CD4-positive, alpha-beta T cell treated with Interleukin-21 for 1 hour (primary cell): ENCODE measurements around the gene TRANK1.
"Not testable (repeated sequence)": the region's sequence is repeated elsewhere in the genome, so short reads cannot be mapped to it uniquely, and the experiment has no call there.

Source experiments
- DNase-seq: peaks from one replicate; pipeline ENCODE4 v3.0.0-alpha.2; 2020

The TRANK1 gene

DNA sequence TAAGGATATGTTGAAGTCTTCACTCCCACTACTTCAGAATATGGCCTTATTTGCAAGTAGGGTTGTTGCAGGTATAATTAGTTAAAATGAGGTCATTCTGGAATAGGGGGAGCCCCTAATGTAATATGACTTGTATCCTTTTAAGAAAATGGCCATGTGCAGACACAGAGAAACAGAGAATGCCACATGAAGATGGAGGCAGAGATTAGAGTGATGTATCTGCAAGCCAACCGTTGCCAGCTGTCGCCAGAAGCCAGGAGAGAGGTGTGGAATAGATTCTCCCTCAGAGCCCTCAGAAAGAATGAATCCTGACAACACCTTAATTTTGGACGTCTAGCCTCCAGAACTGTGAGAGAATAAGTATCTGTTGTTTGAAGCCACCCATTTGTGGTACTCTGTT lies 11.3 kb upstream of the TRANK1 start:
- DNase-seq = no peak

GRCh38 chr3:36954452-36955134 lies 9.7 kb upstream of the TRANK1 start:
- DNase-seq = no peak

DNA sequence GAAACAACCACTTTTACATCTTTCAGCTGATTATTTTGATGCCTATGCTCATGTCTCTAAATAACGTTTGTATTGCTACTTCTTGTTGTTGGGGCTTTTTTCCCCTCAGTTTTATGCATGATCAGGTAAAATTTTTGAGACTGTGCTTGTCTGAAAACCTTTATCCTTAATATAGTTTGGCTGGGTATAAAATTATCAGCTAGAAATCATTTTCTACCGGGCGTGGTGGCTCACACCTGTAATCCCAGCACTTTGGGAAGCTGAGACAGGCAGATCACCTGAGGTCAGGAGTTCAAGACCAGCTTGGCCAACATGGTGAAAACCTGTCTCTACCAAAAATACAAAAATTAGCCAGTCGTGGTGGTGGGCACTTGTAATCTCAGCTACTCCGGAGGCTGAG lies 3.0 kb upstream of the TRANK1 start:
- not testable (repeated sequence) for DNase-seq

GRCh38 chr3:36945333-36945980 lies 603 bp upstream of the TRANK1 start:
- no peak for DNase-seq

GRCh38 chr3:36944012-36944640 lies 728 bp downstream of the TRANK1 start:
- peak; percentile 21 for DNase-seq

- DNase-seq = no peak
These were observed 1.3 kb downstream of the TRANK1 start for GRCh38 chr3:36943601-36944000.

- no peak for DNase-seq
These were observed 2.1 kb downstream of the TRANK1 start for GRCh38 chr3:36942638-36943248.

DNA sequence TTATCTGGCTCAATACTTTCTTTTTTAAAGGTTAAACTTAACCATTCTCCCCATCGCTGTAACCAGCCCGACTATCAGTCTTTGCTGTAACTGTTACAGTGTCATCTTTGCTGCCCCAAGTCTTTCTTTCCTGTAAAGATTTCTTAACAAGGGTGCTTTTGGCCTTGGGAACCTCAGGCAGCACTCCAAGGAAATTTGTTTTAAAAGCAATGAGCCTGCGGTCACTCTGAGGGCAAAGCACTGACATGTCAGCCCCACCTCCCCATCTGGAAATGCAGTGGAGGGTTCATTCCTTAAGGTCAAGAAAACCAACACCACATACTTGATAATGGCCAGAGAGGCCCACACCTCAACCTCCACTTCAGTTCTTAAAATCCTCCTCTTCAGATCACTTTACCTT lies 3.2 kb downstream of the TRANK1 start:
- no peak for DNase-seq

DNA sequence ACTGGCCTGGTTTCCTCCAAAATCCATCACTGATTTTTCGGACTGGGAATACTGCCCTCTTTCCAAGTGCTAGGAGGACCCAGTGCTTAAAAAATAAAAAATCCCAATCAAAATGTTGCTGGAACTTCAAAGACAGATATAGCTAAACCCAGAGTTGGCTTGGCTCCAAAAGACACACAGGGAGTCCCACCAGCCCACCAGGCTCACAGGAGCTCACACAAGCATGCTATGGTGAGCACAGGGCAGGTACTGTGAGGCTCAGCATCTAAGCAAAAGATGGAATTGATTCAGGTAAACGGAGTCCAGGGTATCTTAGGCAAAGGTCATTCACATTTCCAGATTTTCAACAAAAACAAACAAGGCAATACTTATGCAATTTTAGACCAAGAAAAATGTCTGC lies 3.7 kb downstream of the TRANK1 start:
- no peak for DNase-seq

DNA sequence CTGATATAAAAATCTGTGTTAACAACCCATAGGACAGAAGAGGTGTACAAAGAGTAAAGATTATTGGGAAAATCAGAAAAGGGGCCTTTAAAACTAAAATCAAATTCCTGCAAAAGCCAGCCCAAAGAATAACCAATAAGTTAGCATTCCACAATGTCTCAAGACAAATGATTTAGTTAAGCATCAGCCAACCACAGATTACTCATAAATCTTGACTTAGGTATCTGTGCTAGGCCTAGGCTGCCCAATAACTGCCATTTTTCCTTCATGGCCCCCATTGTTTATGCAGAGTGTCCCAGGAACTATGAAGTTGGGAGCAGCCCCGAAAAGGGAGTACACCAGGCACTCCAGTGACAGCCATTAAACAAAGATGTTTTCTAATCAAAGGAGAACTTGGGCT lies 7.4 kb downstream of the TRANK1 start:
- no peak for DNase-seq

DNA sequence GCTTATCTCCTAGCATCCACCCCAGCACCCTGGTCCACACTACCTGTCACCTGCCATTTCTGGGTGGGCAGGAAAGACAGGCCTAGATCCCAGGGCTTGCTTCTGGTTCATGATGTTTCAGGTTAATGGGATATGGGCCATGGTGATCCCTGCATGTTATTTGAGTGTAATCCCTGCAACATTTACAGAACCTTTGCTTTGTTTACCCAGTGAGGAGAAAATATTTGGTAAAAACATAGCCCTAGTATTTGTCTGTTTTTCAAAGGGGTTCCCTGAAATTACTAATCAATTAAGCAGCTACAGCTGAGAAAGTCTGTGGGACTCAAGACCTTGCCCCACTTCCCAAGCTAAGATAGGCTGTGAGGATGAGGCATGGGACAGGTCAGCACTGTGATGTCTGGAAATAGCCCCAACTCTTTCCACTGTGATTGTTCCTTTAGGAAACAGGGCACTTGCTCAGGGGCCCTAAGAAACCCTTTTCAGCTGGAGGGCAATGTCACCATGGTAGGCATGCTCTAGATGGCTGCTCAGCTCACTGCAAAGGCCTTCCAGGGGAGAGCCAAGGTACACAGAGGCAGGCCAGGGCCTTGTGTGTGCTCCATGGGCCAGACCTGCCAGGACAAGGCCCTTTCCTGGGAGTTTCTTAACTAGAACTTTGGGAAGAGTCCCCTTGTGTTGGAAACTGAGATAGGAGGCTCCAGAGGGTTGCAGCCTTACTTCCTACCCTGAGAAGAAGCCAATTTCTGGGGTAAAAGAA lies 11.1 kb downstream of the TRANK1 start:
- DNase-seq = no peak

DNA sequence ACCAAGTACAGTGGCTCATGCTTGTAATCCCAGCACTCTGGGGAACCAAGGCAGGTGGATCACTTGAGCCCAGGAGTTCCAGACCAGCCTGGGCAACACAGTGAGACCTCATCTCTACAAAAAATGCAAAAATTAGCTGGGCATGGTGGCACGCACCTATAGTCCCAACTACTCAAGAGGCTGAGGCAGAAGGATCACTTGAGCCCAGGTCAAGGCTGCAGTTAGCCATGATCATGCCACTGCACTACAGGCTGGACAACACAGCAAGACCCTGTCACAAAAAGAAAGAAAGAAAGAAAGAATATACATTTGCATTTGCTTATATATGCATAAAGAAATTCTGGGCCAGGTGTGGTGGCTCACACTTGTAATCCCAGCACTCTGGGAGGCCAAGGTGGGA lies 13.4 kb downstream of the TRANK1 start:
- not testable (repeated sequence) for DNase-seq

- no peak for DNase-seq
These were observed 16.6 kb downstream of the TRANK1 start for GRCh38 chr3:36928220-36928619.

DNA sequence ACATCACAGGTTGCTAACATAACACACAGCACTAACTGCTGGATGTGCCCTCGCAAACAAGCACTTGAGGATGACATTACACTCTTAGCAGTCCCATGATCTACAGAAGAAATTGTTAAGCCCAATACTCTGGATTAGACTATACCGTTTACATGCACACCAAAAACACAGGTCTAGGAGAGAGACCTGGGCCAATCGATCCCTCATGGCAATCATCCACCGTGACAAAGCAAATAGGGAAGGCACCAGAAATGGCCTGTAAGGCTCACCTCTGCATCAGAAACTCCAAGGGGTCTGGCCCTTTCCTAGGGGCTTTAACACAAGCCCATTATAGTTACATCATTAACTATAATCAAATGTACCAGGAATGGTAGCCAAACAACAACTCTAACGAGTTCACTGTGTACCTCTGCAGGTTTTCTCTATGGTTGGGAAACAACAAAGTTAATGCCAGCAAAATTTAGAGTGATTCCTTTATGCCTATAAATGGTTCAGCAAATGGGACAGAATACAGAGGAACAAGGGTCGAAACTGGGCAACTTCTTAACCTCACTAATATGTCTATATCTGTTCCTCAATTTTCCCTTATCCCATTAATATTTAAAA lies 18.5 kb downstream of the TRANK1 start:
- no peak for DNase-seq

DNA sequence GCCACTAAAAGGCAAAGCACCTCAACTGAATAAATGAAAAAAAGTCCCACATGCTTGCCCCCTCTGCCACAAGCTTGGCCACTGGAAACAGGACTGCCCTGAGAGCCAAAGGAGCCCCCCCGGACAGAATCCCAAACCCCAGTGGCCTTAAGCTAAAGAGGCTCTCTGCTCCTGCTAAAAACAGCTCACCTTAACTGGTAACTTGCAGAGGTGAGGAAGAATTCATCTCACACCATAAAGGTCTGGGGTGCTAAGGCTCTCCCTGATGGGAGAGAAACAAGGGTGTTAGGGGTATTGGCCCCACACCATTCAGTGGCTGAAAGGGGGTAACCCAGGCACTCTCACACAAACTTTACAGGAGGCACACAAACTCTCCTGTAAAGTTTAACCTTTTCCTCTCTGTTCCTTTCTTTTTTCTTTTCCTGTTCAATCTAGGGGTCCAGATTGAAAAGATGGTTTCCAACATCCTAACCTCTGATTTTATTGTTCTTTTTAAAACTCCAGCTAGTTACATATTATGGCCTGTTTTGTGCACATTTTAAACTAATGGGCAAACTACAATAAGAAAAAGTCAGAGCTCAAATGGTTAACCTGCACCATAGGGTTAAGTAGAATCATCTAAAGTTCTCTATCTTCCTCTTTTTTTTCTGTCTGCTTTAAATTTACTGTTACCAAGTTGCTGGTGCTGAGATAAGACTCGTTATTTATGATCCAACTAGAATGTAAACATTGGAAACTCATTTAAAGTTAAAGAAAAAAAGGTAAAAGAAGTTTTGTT lies 19.9 kb downstream of the TRANK1 start:
- no peak for DNase-seq

- no peak for DNase-seq
These were observed 20.7 kb downstream of the TRANK1 start for GRCh38 chr3:36923981-36924743.

DNA sequence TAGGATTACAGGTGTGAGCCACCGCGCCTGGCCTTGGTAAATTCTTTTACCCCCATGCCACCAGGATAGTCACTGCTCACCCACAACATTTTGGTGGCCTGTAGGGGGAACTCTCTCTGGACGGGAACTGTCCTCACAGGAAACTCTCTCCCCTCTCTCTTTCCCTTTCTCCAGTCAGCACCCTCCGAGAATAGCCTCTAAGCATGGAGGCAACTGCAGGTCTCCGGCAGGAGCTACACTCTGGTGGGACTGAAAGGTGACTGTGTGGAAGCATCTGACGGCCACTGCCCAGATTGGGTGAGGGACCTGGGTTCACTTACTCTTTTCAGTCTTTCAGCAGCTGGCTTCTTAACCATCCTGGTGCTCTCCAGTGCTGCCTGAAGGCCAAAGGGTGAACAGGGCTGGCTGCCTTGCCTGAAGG lies 21.3 kb downstream of the TRANK1 start:
- DNase-seq = no peak

DNA sequence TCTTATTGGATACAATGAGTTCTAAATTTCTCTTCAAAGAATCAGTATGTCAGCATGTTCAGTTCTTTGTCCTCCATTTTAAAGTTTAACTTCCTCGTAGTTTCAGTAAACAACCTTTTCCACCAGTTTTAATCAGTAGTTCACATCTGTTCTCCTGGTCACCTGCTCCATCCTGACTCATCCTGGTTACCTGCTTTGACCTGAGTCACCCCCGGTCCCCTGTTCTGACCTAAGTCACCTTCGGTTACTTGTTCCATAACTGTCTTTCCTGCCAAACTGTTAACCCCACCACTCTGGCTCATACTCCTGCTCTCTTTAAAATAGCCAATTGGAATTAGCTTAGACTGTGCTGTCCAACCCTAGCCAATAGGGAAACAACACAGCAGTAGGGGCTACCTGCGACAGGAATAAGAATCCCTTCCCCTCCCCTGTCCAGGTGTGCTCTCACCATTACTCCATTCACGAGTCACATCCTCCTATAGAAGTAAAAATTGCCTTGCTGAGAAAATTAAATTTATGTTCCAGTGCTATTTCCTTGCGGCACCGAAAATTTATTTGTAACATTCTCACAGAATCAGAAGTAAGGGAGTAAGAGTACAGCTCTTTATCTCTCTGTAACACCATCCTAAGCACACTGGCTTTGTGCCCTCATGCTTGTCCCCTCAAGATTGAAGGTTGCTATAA lies 23.8 kb downstream of the TRANK1 start:
- no peak for DNase-seq

- no peak for DNase-seq
These were observed 25.3 kb downstream of the TRANK1 start for GRCh38 chr3:36919439-36920160.

DNA sequence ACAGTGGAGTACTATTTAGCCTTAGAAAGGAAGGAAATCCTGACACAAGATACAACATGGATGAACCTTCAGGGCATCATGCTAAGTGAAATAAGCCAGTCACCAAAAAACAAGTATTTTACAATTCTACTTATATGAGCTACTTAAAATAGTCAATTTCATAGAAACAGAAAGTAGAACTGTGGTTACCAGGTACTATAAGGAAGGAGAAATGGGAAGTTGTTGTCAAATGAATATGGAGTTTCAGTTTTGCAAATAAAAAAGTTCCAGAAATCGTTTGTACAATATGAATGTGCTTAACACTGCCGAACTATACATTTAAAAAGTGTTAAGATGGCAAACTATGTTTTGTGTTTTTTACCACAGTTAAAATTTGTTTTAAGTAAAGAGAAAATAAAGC lies 26.8 kb downstream of the TRANK1 start:
- DNase-seq = no peak
